HK-2 (cell line): ENCODE results near the gene ZNF83.

Experiments
- DNase-seq: peaks from one replicate; pipeline ENCODE4 v3.0.0-alpha.2; 2018; ENCODE audit not compliant: unreplicated experiment

Gene ZNF83

GRCh38 chr19:52569638-52569999, 68.5 kb downstream of the ZNF83 start:
- peak; percentile 58 for DNase-seq

GRCh38 chr19:52567921-52568320, 70.2 kb downstream of the ZNF83 start:
- no peak for DNase-seq

GRCh38 chr19:52566588-52566987, 71.6 kb downstream of the ZNF83 start:
- DNase-seq = no peak

- no peak for DNase-seq
Observed at GRCh38 chr19:52566121-52566520, 72.0 kb downstream of the ZNF83 start.
